ENCODE data around the gene ADAMTS13.

- no peak for TF ChIP-seq CTCF (IDR thresholded peaks at IDR 0.05 in 4 of 5, conservative IDR thresholded peaks at IDR 0.05 in 1 of 5)
- no peak for TF ChIP-seq POLR2A (IDR thresholded peaks at IDR 0.05)
Observed at GRCh38 chr9:133456409-133456808, 34.2 kb downstream of the ADAMTS13 start.
